Activated CD8-positive, alpha-beta T cell treated with anti-CD3 and anti-CD28 coated beads for 36 hours (primary cell): Measurements from ENCODE around the gene ASAP2. TPM values are rescaled to one million over a fixed set of nuclear protein-coding genes. Genes with fewer than 3 reads are reported as not detected.

ENCODE experiments used
- ATAC-seq: fragments of 200-7000 bp; cut with Tn5 transposase; one replicate; pipeline ENCODE4 v1.10.0; 2021; ENCODE audit warnings: mild to moderate bottlenecking, moderate library complexity
- CTCF ChIA-PET: fragments of 350-600 bp; sonication (Branson Sonifier 250); formaldehyde crosslinking; loops from one replicate; lab custom pipeline; 2021; ENCODE audit warnings: antibody characterized with exemption; lab: Charles Lee
- POLR2A ChIA-PET: fragments of 350-600 bp; sonication (Branson Sonifier 250); formaldehyde crosslinking; loops from one replicate; lab custom pipeline; 2021; ENCODE audit warnings: antibody characterized with exemption; lab: Charles Lee
- DNase-seq: peaks from one replicate; pipeline ENCODE4 v3.0.0-alpha.2; 2020
- H3K27ac Mint-ChIP-seq: one replicate; pipeline ENCODE4 v1.8.0; 2021; ENCODE audit warnings: mild to moderate bottlenecking, mixed read lengths
- H3K27me3 Mint-ChIP-seq: one replicate; pipeline ENCODE4 v1.8.0; 2021; ENCODE audit warnings: mixed read lengths
- H3K36me3 Mint-ChIP-seq: one replicate; pipeline ENCODE4 v1.8.0; 2021; ENCODE audit warnings: low read depth, mixed read lengths
- H3K4me1 Mint-ChIP-seq: one replicate; pipeline ENCODE4 v1.8.0; 2021; ENCODE audit warnings: low read depth, mixed read lengths
- H3K4me3 Mint-ChIP-seq: one replicate; pipeline ENCODE4 v1.8.0; 2021; ENCODE audit warnings: mild to moderate bottlenecking, moderate library complexity, mixed read lengths
- H3K9me3 Mint-ChIP-seq: one replicate; pipeline ENCODE4 v1.8.0; 2021; ENCODE audit warnings: mixed read lengths
- intact Hi-C: fragments of 100-400 bp; cut with micrococcal nuclease; formaldehyde crosslinking; loops from one replicate; pipeline ENCODE4 v1.10.0; 2022
- total RNA-seq, 2 experiments: library from RNA; stranded (reverse); gene quantifications; one replicate each; pipeline ENCODE4 v1.2.3, GENCODE V29; 2021
- TF ChIP-seq, protein P1 (sequence below): fragments of 200-600 bp; IDR thresholded peaks from one replicate; pipeline ENCODE4 v1.8.0; 2022; ENCODE audit warnings: antibody characterized with exemption, mild to moderate bottlenecking

ASAP2 gene
- total RNA-seq, 2 experiments from 2014 or later: not detected

DNA sequence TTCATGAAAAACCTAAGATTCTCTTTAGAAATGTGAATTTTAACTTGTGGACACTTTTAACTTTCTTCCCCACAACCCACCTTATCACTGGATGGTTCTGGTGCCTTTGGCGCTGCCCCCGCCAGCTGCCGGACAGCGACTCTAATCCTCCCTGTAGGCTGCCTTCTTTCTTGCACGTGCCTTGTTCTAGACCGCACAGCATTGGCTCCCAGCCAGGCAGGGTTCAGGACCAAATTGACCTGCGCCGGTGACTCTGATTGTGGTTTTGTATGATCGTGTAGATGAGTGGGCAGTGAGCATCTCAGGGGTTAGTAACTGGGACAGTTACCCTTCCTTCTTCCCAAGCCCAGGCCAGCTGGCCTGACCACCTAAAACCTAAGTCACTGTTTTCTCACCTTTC is 106.8 kb downstream of the ASAP2 start:
- CTCF ChIA-PET: no interaction called here
- Mint-ChIP-seq H3K27me3 (peaks cover 6% of the 10 kb centered on the region), H3K4me3 (no peak overlapping the region), H3K9me3 (no peaks in the 10 kb centered on the region), H3K27ac (no peak overlapping the region), H3K36me3 (no peaks in the 10 kb centered on the region), H3K4me1 (no peaks in the 10 kb centered on the region)
- intact Hi-C loops: no loop called here
- no peak for DNase-seq
- POLR2A ChIA-PET: no interaction called here
- TF ChIP-seq, protein P1, sequence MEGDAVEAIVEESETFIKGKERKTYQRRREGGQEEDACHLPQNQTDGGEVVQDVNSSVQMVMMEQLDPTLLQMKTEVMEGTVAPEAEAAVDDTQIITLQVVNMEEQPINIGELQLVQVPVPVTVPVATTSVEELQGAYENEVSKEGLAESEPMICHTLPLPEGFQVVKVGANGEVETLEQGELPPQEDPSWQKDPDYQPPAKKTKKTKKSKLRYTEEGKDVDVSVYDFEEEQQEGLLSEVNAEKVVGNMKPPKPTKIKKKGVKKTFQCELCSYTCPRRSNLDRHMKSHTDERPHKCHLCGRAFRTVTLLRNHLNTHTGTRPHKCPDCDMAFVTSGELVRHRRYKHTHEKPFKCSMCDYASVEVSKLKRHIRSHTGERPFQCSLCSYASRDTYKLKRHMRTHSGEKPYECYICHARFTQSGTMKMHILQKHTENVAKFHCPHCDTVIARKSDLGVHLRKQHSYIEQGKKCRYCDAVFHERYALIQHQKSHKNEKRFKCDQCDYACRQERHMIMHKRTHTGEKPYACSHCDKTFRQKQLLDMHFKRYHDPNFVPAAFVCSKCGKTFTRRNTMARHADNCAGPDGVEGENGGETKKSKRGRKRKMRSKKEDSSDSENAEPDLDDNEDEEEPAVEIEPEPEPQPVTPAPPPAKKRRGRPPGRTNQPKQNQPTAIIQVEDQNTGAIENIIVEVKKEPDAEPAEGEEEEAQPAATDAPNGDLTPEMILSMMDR: no peak
- ATAC-seq: no peak

DNA sequence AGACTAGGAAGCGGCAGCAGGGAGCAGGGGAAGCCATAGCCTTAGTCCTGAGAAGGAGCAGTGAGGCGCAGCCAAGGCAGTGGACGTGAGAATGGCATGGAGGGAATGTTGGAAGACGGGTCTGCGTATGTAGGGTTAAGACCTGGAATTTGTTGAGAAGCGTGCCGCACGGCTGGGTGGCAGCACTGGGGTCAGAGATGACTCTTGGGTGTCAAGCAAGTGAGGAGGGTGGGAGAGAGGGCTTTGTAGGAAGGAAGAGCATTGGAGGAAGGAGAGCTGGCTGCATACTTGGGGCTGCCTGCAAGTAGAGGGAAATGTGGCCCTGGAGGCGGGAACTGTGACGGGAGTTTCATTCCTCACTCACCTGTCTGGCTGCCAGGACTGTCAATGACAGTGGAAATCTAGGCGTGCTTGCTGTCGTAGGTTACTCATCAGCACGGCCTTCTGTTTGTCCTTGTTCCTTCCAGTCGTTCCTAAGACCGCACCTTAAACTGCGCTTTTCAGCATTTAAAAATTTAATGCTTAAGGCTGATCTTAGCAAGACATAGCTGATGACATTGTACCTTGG is 108.8 kb downstream of the ASAP2 start:
- Mint-ChIP-seq H3K27ac (no peak overlapping the region), H3K9me3 (no peaks in the 10 kb centered on the region), H3K4me3 (no peak overlapping the region), H3K36me3 (no peaks in the 10 kb centered on the region), H3K27me3 (peaks cover 6% of the 10 kb centered on the region), H3K4me1 (no peaks in the 10 kb centered on the region)
- TF ChIP-seq, protein P1: no peak
- ChIA-PET POLR2A (no interaction called here), CTCF (no interaction called here)
- DNase-seq: no peak
- intact Hi-C loops: no loop called here
- no peak for ATAC-seq

DNA sequence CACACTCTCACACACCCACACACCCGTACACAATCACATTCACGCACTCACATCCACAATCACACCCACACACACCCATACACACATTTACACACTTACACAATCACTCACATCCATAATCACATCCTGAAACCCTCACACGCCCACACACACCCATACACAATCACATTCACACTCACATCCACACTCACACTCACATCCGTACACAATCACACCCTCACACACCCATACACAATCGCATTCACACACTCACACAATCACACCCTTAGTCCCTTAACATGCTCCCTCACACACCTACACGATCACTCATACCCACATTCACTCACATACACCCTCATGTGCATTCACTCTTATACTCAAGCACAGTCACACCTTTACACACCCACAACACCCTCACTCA is 110.9 kb downstream of the ASAP2 start:
- no peak for DNase-seq
- TF ChIP-seq, protein P1: no peak
- intact Hi-C loops: no loop called here
- Mint-ChIP-seq H3K9me3 (no peaks in the 10 kb centered on the region), H3K27ac (no peak overlapping the region), H3K4me1 (no peaks in the 10 kb centered on the region), H3K27me3 (peaks cover 6% of the 10 kb centered on the region), H3K36me3 (no peaks in the 10 kb centered on the region), H3K4me3 (no peak overlapping the region)
- ChIA-PET CTCF (no interaction called here), POLR2A (no interaction called here)
- no peak for ATAC-seq

DNA sequence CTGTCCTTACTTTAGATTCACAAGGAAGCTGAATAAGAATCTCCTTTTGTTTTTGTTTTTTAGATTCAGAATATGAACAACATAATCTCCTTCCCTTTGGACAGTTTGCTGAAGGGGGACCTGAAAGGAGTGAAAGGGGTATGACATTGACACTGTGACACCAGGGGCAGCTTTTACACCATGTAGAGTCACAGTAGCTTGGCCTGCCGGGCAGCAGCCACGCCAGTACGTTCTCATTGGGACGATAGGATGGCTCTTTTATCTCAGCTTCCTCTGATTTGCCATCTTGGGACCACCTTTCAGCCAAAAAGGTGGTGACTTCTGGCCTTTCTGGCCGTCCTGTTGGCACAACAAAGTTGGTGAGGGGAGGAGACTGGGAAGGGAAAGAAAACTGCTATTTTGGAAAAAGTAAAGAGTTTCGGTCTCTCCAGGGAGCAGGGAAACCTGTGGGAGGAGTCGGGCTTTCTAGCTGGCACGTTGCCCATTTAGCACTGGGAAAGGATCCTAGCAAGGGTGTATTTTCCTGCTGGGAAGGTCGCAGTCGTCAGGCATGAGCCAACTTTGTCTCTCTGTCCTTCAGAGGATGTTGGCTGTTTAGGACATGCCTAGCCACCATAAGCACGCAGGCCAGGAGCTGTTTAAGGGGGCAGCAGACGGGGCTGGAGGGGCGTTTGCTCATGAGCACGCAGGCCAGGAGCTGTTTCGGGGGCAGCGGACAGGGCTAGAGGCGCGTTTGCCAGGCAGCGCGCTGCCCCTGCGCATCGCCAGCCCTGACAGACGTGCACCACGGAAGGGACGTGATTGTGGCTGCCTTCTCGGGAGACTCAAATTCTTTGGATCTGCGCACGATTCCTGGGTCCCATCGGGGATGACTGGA is 112.1 kb downstream of the ASAP2 start:
- TF ChIP-seq, protein P1: no peak
- intact Hi-C loops: no loop called here
- ChIA-PET CTCF (no interaction called here), POLR2A (no interaction called here)
- Mint-ChIP-seq H3K4me1 (no peaks in the 10 kb centered on the region), H3K9me3 (no peaks in the 10 kb centered on the region), H3K4me3 (no peak overlapping the region), H3K27ac (no peak overlapping the region), H3K36me3 (no peaks in the 10 kb centered on the region), H3K27me3 (peaks cover 6% of the 10 kb centered on the region)
- DNase-seq (no peak), ATAC-seq (no peak)

DNA sequence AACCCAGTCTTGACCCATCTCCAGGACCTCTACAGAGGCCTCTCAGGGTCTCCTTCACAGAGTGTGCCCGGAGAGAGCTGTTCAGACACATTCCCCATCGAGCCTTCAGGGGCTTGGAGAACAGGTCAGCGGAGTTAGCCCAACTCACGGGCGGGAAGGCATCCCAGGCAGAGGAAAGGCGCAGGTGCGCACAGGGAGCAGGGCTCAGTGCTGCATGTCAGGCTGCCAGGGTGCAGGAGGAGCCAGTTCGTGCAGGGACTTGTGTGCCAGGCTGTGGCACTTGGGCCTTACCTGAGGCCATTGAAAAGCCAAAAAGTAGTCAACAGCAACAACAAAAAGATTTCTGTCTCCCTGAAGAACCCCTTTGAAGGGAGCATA is 112.7 kb downstream of the ASAP2 start:
- H3K27ac Mint-ChIP-seq: no peak overlapping the region
- ChIA-PET POLR2A (no interaction called here), CTCF (no interaction called here)
- no peak overlapping the region for H3K4me3 Mint-ChIP-seq
- intact Hi-C loops: no loop called here
- H3K27me3 Mint-ChIP-seq: peaks cover 6% of the 10 kb centered on the region
- H3K9me3 Mint-ChIP-seq: no peaks in the 10 kb centered on the region
- TF ChIP-seq, protein P1: no peak
- DNase-seq: no peak
- no peak for ATAC-seq
- H3K4me1 Mint-ChIP-seq: no peaks in the 10 kb centered on the region
- H3K36me3 Mint-ChIP-seq: no peaks in the 10 kb centered on the region
